Ishikawa (cell line): ENCODE measurements around the gene DBN1.

ENCODE experiments used
- CREB1 ChIP-seq: IDR thresholded peaks from 2 replicates; pipeline ENCODE4 v1.6.1; 2012; ENCODE audit warnings: low read depth
- NFIC ChIP-seq: IDR thresholded peaks from 2 replicates; pipeline ENCODE4 v1.6.1; 2012
- TAF1 ChIP-seq: IDR thresholded peaks from 2 replicates; pipeline ENCODE4 v1.6.1; 2012; ENCODE audit warnings: low read depth, mild to moderate bottlenecking
- TEAD4 ChIP-seq: IDR thresholded peaks from 2 replicates; pipeline ENCODE4 v1.6.1; 2012
- TF ChIP-seq, protein P1 (sequence below): IDR thresholded peaks from 2 replicates; pipeline ENCODE4 v1.6.1; 2012
- TF ChIP-seq, protein P2 (sequence below): IDR thresholded peaks from 2 replicates; pipeline ENCODE4 v1.6.1; 2012

DNA sequence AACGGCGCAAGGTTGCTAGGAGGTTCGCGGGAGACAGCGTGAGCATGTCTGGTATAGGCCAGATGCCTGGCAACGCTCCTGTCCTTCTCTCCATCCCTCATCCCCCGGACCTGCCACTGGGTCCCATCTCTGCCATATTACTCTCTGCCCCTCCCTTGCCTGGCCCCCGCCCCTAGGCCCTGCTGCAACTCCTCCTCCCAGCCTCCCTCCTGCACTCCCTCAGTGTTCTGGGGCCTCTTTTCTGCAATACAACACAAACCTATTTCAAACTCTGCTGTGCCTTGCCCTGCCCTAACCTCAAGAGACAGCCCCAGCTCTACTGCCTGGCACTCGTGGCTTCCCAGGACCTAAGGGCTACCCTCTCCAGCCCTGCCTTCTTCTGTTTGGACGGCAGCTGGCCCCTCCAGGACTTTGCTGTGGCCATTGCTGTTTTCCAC lies 8.9 kb upstream of the DBN1 start:
- TF ChIP-seq TAF1 (no peak), NFIC (no peak), CREB1 (no peak), TEAD4 (no peak)
- TF ChIP-seq, protein P1, sequence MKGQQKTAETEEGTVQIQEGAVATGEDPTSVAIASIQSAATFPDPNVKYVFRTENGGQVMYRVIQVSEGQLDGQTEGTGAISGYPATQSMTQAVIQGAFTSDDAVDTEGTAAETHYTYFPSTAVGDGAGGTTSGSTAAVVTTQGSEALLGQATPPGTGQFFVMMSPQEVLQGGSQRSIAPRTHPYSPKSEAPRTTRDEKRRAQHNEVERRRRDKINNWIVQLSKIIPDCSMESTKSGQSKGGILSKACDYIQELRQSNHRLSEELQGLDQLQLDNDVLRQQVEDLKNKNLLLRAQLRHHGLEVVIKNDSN = no peak
- TF ChIP-seq, protein P2, sequence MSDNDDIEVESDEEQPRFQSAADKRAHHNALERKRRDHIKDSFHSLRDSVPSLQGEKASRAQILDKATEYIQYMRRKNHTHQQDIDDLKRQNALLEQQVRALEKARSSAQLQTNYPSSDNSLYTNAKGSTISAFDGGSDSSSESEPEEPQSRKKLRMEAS = no peak
